SK-N-SH (cell line): ENCODE data around the gene IFNGR1.

Experiments
- CTCF ChIP-seq: fragments of 200-600 bp; sonication (generic); IDR thresholded peaks from 2 replicates; pipeline ENCODE4 v1.6.1; 2017; ENCODE audit warnings: antibody characterized with exemption, mild to moderate bottlenecking, moderate library complexity
- EP300 ChIP-seq, 2 experiments: IDR thresholded peaks; 2 replicates each; pipeline versions ENCODE4 v1.4.0 to v1.6.1; 2012; ENCODE audit warnings: borderline replicate concordance in 1 of 2, low read depth in 1 of 2, low read length in 1 of 2
- EZH2phosphoT487 ChIP-seq: fragments of 200-600 bp; sonication (generic); IDR thresholded peaks from 2 replicates; pipeline ENCODE4 v1.6.1; 2017; ENCODE audit warnings: low read depth, mixed run types, mild to moderate bottlenecking, antibody characterized with exemption, moderate library complexity, borderline replicate concordance
- FOXJ3 ChIP-seq: sonication (generic); formaldehyde crosslinking; IDR thresholded peaks from 2 replicates; pipeline ENCODE4 v1.5.1; 2020; ENCODE audit warnings: mild to moderate bottlenecking, missing genetic modification reagents
- GATA2 ChIP-seq: sonication (generic); formaldehyde crosslinking; IDR thresholded peaks from 2 replicates; pipeline ENCODE4 v1.5.0; 2020; ENCODE audit warnings: mild to moderate bottlenecking, missing genetic modification reagents
- MEF2A ChIP-seq: IDR thresholded peaks from 2 replicates; pipeline ENCODE4 v1.4.0; 2012; ENCODE audit warnings: low read depth, borderline replicate concordance
- NRF1 ChIP-seq: IDR thresholded peaks from 2 replicates; pipeline ENCODE4 v1.6.1; 2012; ENCODE audit warnings: low read depth, mild to moderate bottlenecking, low read length
- RAD21 ChIP-seq: IDR thresholded peaks from 2 replicates; pipeline ENCODE4 v1.6.1; 2012; ENCODE audit warnings: mild to moderate bottlenecking, low read length
- RXRA ChIP-seq: IDR thresholded peaks from 2 replicates; pipeline ENCODE4 v1.4.0; 2012; ENCODE audit warnings: low read depth, mild to moderate bottlenecking, borderline replicate concordance
- SIN3A ChIP-seq: IDR thresholded peaks from 2 replicates; pipeline ENCODE4 v1.6.1; 2012; ENCODE audit warnings: low read depth, mild to moderate bottlenecking, low read length, moderate library complexity, borderline replicate concordance
- TAF1 ChIP-seq: IDR thresholded peaks from 2 replicates; pipeline ENCODE4 v1.6.1; 2012; ENCODE audit warnings: low read depth, mild to moderate bottlenecking, low read length, moderate library complexity, borderline replicate concordance
- TCF12 ChIP-seq: IDR thresholded peaks from 2 replicates; pipeline ENCODE4 v1.4.0; 2012
- USF2 ChIP-seq: fragments of 150-350 bp; IDR thresholded peaks from 2 replicates; pipeline ENCODE4 v1.6.1; 2017; ENCODE audit warnings: antibody characterized with exemption, low read length, low read depth, borderline replicate concordance

- TF ChIP-seq CTCF (no peak), EP300 (IDR thresholded peaks at IDR 0.05; ENCODE audit: borderline replicate concordance in 1 of 2, low read depth in 1 of 2, low read length in 1 of 2) (no peak), EZH2phosphoT487 (no peak), RAD21 (no peak), TAF1 (no peak), NRF1 (no peak), FOXJ3 (CRISPR knock-in tag) (no peak), USF2 (no peak), SIN3A (no peak), MEF2A (no peak), TCF12 (no peak), GATA2 (CRISPR knock-in tag) (no peak), RXRA (no peak)
Measured at GRCh38 chr6:137171053-137171374, 48.2 kb downstream of the IFNGR1 start.
